Measurements from ENCODE around the gene NKD1.

Gene NKD1

GRCh38 chr16:50674831-50675230 is 126.6 kb downstream of the NKD1 start:
- no peak for DNase-seq (ENCODE audit: low spot score)

- no peak for DNase-seq (ENCODE audit: low spot score)
Observed at GRCh38 chr16:50675686-50676610, 127.8 kb downstream of the NKD1 start.

GRCh38 chr16:50676684-50677225 is 128.6 kb downstream of the NKD1 start:
- DNase-seq (ENCODE audit: low spot score), result no peak

DNA sequence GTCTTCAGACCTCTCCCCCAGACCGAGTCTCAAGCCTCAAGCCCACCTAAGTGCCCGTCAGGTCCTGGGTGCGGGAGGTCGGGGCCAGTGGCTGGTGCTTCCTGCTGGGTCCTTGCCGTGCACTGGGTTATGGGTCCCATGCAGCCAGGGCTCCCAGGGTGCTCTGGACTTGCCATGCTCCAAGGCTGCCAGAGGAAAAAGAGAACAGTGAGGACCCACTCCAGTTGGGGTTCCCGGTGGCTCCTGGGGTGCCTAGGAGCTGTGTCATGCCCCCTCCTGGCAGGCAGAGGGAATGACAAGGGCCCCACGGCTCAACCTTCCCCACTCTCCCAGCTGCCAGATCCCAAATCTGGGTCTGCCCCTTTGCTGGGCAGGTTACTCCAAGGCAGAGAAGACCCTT is 129.2 kb downstream of the NKD1 start:
- DNase-seq (ENCODE audit: low spot score), result no peak

GRCh38 chr16:50678531-50678930 is 130.3 kb downstream of the NKD1 start:
- no peak for DNase-seq (ENCODE audit: low spot score)

DNA sequence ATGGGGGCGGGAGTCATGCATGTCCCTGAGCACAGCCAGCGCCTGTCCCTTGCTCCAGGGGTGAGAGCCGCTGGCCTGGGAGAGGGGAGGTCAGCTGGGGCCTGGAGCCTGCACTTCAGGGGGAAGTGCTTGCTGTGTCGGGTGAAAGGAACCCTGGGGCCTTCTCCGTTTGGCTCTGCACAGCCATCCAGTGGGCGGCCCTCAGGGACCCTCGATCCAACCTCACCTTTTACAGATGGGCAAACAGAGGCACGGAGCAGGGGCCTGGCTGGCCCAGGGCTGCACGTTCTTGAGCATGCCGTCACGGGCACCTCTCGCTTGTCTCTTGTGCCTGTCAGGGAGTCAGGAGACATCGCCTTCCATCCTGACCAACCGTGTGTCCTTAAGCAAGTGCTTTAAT is 131.1 kb downstream of the NKD1 start:
- DNase-seq (ENCODE audit: low spot score), result no peak

- no peak for DNase-seq (ENCODE audit: low spot score)
Observed at GRCh38 chr16:50679676-50680555, 131.7 kb downstream of the NKD1 start.

DNA sequence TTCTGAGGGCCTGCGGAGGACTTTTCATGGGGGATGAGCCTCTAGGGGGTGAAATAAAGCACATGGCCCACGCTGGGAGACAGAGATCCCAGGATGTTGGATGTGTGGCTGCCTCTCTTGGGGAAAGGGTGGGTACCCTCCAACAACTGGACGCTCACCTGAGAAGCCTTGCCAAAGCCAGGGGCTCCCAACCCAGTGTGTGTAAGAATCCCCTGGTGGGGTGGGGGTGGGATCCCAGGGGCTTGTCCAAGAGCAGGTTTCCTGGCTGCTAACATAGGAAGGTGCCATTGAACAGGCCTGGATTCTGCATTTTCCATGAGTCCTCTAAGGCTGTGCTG is 132.3 kb downstream of the NKD1 start:
- DNase-seq (ENCODE audit: low spot score), result no peak

DNA sequence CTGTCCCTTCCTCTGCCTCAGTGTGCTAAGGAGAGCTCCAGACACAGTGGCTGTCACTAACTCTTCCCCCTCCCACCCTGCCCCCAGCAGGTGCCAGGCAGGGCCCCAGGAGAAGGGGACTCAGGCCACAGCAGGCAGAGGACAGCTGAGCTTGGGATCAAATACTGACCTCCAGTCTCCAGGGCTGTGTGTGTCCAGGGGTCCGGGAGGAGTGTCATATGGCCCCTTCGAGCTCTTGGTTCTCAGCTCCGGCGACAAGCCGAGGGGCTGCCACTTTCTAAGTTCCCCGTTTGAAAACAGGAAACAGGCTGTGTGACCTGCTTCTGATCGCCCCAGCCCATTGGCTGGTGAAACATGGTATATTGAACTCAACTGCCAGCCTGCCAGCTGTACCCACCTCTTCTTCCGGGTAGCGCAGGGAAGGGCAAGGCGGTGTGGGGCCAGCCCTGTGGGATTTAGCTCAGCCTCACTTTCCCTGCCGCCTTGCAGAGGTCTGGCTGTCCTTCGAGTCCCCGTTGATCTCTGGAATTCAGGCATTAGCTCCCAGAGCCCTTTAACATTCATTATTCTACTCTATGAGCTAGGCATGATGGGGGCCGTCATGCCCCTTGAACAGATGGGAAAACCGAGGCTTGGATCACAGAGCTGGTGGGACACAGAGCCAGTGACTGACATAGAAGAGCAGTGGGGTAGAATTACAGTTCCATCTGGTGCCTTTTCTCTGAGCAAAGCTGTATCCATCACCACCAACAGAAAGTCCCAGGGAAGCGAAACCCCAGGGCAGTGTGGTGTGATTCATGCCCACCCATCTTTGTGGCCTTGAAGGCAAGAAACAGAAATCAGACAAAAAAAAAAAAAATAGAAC is 133.1 kb downstream of the NKD1 start, which contains the start of gene SNX20:
Gene SNX20, minus strand, starts transcription at position 292 of the 865 bp plus-strand sequence. CDS start 3,786 bp downstream, outside the sequence.
- DNase-seq (ENCODE audit: low spot score), result no peak

- no peak for DNase-seq (ENCODE audit: low spot score)
Observed at GRCh38 chr16:50683689-50684374, 135.6 kb downstream of the NKD1 start.

DNA sequence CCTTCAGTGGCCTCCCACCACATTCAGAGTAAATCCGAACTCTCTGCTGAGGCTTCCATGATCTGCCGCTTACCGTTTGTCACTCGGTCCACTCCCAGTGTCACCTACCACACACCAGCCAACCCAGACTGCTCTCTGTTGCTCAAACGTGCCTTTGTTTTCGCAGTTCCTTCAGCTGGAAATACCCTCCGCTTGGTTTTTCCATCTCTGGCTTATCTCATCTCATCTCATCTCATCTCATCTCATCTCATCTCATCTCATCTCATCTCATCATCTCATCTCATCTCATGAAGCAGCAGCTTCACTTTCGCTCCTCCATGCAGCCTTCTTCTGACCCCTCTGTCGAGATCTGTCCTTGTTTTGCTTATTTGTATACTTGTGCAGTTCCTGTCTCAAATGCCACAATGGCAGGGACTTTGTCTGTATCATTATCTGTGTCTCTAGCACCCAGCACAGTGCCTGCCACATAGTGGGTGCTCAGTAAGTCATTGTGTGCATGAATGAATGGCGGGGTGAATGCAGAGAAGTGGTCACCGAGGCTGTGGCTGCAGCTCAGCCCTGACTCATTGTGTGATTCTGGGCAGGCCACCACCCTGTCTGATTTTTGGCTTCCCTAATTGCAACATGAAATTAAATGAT is 136.7 kb downstream of the NKD1 start:
- DNase-seq (ENCODE audit: low spot score), result no peak

GRCh38 chr16:50685462-50686063 is 137.4 kb downstream of the NKD1 start:
- DNase-seq (ENCODE audit: low spot score), result no peak

DNA sequence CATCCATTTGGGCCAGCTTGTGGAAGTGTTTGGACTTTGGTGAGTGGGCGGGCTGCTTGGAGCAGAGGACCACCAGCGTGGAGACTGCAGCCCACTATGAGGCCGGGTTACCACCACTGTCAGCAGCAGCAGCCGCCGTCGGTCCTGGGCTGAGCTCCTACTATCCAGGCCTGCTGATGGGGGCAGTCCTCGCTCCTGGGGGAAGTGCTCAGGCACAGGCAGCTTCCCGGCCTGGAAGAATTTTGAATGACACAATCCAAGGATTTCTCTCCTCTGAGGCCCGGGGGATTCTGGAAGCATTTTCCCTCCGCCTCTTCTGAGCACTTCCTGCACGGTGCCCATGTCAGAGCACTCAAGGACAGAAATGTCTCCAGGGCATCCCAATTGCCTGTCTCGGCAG is 139.9 kb downstream of the NKD1 start:
- no peak for DNase-seq (ENCODE audit: low spot score)

DNA sequence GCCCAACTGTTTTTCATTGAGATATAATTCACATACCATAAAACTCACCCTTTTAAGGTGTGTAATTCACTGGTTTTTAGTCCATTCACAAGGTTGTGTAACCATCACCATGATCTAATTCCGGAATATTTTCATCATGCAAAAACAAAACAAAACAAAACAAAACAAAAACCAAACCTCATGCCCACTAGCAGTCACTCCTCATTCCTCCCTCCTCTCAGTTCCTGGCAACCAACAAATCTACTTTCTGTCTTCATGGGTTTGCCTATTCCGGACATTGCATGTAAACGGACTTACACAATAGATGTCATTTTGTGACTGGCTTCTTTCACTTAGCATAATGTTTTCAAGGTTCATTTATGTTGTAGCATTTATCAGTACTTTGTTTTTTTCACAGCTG is 140.7 kb downstream of the NKD1 start:
- DNase-seq (ENCODE audit: low spot score), result no peak

DNA sequence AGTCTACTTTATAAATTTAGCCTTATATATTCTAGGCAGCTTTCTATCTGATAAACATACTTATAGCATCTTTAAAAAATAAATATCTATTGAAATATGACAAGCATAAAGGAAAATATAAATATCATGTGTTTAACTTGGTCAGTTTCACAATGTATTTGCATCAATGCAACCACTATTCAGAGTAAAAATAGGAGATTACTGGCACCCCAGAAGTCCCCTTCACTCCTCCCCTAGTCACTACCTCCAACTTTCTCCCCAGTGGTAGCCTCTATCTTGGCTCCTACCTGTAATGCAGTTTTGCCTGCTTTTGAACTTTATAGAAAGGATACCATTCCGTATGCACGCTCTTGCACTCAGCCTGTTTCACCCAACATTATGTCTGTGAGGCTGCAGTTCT is 142.0 kb downstream of the NKD1 start:
- no peak for DNase-seq (ENCODE audit: low spot score)

DNA sequence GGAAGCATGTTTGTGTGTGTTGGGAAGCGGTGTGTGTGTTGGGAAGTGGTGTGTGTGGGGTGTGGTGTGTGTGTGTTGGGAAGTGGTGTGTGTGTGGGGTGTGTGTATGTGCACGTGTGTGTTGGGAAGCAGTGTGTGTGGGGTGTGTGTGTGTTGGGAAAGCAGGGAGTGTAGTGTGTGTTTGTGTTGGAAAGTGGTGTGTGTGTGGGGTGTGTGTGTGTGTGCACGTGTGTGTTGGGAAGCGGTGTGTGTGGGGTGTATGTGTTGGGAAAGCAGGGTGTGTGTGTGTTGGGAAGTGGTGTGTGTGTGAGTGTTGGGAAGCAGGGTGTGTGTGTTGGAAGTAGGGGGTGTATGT is 144.4 kb downstream of the NKD1 start:
- DNase-seq (ENCODE audit: low spot score), result no peak

- DNase-seq (ENCODE audit: low spot score), result peak; percentile 85
Observed at GRCh38 chr16:50692999-50693781, 145.0 kb downstream of the NKD1 start, which contains the start of gene NOD2. TSS of gene NOD2 (plus strand) at chr16:50693606. CDS start at chr16:50699496, 5,890 bp downstream.

DNA sequence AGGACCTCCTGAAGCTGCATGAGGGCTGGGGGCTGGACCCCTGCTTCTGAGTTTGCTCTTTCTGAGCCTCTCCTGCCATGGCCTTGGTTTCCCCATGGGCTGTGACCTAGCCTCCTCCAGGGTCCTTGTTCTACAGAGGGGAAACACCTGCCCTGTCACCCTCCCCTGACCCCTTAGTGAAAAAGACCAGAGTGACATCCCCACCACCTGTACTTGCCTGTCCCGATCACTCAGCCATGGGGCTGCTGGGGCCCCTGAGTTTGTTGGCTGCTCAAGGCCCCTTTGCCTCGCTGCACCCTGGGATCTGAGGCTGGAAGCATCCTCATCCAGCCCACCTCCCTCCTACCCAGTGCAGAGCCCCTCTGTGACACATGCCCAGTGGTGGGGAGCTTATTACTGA is 146.0 kb downstream of the NKD1 start:
- no peak for DNase-seq (ENCODE audit: low spot score)
